Activated T-cell treated with anti-CD3 and anti-CD28 coated beads, Interleukin-2, amount 50 U/mL, for 24 hours (primary cell): ENCODE results near the gene FBXL2.

ENCODE experiments used
- DNase-seq: peaks from one replicate; pipeline ENCODE4 v3.0.0-alpha.2; 2020
- H3K27ac Mint-ChIP-seq: 2 replicates; pipeline ENCODE4 v1.8.0; 2020; ENCODE audit warnings: mild to moderate bottlenecking, mixed read lengths
- H3K27me3 Mint-ChIP-seq: 2 replicates; pipeline ENCODE4 v1.8.0; 2020; ENCODE audit warnings: mixed read lengths
- H3K36me3 Mint-ChIP-seq: 2 replicates; pipeline ENCODE4 v1.8.0; 2020; ENCODE audit warnings: low read depth, mixed read lengths
- H3K4me1 Mint-ChIP-seq: 2 replicates; pipeline ENCODE4 v1.8.0; 2020; ENCODE audit warnings: low read depth, mixed read lengths
- H3K4me3 Mint-ChIP-seq: 2 replicates; pipeline ENCODE4 v1.8.0; 2020; ENCODE audit warnings: mild to moderate bottlenecking, moderate library complexity, mixed read lengths
- H3K9me3 Mint-ChIP-seq: 2 replicates; pipeline ENCODE4 v1.8.0; 2020; ENCODE audit warnings: mixed read lengths

FBXL2 gene, protein sequence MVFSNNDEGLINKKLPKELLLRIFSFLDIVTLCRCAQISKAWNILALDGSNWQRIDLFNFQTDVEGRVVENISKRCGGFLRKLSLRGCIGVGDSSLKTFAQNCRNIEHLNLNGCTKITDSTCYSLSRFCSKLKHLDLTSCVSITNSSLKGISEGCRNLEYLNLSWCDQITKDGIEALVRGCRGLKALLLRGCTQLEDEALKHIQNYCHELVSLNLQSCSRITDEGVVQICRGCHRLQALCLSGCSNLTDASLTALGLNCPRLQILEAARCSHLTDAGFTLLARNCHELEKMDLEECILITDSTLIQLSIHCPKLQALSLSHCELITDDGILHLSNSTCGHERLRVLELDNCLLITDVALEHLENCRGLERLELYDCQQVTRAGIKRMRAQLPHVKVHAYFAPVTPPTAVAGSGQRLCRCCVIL

DNA sequence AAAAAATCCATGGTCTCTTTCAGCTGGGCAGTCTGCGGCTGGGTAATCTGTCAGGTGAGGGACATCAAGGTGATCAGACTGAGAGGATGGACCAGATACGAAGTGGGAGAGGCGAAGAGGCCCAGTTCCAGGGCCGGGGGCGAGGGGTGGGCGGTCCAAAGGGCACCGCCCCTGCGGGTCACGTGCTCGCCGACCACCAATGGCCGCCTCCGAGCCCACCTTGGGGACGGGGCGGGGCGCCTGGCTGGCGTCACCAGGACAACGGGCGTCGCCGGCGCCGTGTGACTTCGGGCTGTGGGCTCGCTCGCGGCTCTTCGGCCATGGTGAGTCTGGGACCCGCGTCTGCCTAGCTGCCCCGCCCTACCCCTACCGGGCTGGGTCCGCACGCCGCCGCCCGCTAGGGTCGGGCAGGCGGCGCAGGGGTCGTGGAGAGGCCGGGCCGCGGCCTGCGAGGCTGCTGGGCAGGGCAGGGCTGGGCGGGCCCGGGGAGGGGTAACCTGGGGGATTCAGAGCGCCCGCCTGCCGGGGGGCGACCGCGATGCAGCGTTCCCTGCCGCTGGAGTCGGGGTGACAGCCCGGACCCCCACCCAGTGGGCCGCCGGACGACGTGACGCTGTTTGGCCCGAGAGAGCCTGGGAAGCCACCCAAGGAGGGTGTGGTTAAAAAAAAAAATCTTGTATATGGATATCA, at the start of gene FBXL2:
Gene FBXL2, plus strand, starts transcription at position 250 of the 690 bp plus-strand sequence. Its CDS starts 71 bp downstream, at position 321.
- no peak within 1 kb of the TSS for H3K27ac Mint-ChIP-seq
- no peaks in the 10 kb centered on the region for H3K36me3 Mint-ChIP-seq
- peak; percentile 43 for DNase-seq
- H3K4me3 Mint-ChIP-seq: peak within 1 kb of the TSS; percentile 59
- H3K4me1 Mint-ChIP-seq: peaks cover 6% of the 10 kb centered on the region
- peaks cover 56% of the 10 kb centered on the region for H3K27me3 Mint-ChIP-seq
- no peaks in the 10 kb centered on the region for H3K9me3 Mint-ChIP-seq

DNA sequence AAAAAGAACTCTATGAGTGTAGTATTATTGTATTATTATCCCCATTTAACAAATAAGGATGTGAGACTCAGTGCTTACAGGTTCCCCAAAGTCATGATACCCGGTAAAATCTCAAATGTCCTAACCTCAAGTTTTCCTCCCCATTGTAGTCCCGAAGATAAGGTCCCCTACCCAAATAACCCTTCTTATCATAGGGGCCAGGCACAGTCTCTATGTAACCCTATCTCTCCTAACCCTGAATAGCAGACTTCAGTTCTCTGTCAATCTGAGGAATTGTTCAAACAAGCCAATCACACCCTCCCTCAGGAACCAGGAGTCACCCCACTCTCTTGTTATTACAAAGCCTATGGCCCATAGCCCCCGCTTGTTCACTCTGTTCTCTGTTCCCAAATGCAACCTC, 48.2 kb upstream of the FBXL2 start:
- Mint-ChIP-seq H3K27ac (no peak overlapping the region), H3K4me1 (no peaks in the 10 kb centered on the region), H3K9me3 (no peaks in the 10 kb centered on the region), H3K27me3 (peaks cover 29% of the 10 kb centered on the region), H3K36me3 (no peaks in the 10 kb centered on the region), H3K4me3 (no peak overlapping the region)
- no peak for DNase-seq

DNA sequence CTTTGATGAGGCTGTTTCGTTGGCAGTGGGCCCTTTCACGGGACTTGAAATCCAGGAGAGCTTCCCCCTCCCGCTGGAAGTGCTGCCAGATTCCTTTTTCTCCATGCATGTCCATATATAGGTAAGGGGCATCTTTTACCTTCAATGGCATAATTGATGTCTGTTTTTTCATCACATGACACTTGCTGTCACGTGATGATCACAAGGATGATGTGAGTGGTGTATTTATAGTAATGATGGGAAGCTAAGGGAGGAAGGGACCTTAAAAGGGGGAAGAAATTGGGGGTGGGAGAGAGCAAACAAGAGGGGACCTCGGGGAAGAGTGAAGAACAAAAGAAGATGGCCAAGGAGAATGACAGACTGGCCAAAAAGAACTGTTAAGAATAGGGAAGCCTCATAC, 47.3 kb upstream of the FBXL2 start:
- no peak overlapping the region for H3K4me3 Mint-ChIP-seq
- no peaks in the 10 kb centered on the region for H3K36me3 Mint-ChIP-seq
- DNase-seq: no peak
- no peaks in the 10 kb centered on the region for H3K4me1 Mint-ChIP-seq
- peaks cover 29% of the 10 kb centered on the region for H3K27me3 Mint-ChIP-seq
- H3K9me3 Mint-ChIP-seq: no peaks in the 10 kb centered on the region
- H3K27ac Mint-ChIP-seq: no peak overlapping the region

DNA sequence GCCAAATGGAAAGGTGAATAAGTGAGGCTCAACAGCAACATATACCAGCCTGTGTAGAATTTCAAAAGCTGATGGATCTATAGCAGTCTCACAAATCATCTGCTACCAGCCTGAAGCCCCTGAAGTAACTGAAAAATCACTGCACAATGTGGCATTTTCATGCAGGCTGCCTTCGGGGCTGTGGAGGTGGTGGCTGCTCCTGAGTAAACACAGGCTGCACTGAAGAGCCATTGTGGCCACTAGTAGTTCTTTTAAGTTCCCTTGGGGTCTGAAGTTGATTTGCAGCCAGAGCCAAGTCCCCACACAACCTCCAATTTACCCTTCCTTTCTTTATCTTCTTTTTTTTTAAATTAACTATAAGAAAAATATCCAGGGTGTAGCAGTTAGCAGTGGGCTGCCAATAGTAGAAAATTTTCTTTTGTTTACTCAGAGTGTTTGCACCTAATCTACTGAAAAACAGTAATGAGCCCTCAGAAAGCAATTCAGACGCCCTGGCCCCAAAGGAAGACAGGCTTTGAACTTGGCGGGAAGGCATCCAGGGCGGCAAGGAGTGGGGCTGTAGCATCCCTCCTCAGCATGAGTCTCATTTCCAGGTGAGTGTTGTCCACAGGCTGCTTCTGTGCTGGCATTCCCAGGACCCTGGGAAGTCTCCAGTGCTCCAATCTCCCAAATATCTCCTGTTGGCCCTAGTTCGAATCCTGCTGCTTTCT, 45.3 kb upstream of the FBXL2 start:
- Mint-ChIP-seq H3K36me3 (no peaks in the 10 kb centered on the region), H3K27me3 (peaks cover 40% of the 10 kb centered on the region), H3K9me3 (no peaks in the 10 kb centered on the region), H3K4me3 (no peak overlapping the region), H3K27ac (no peak overlapping the region), H3K4me1 (no peaks in the 10 kb centered on the region)
- no peak for DNase-seq

DNA sequence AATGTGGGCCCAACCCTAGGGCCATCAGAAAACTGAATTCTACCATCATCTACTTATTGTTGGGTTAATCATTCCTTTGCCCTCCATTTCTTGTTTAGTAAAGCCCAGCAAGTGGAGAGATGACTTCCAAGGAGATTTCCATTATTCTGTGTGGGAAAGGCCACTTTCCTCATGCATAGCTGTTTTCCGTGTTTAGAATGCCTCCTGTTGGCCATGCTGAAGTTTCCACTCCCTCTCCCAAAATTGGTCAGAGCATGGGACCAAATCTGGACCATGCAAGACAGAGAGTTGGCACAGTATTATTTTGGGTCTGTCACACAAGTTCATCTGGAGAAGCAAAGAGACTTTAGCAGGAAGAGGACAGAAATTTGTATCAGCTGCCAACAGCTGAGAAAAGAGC, 43.4 kb upstream of the FBXL2 start:
- H3K9me3 Mint-ChIP-seq: peaks cover 1% of the 10 kb centered on the region
- DNase-seq: no peak
- no peak overlapping the region for H3K27ac Mint-ChIP-seq
- no peaks in the 10 kb centered on the region for H3K36me3 Mint-ChIP-seq
- no peaks in the 10 kb centered on the region for H3K4me1 Mint-ChIP-seq
- H3K27me3 Mint-ChIP-seq: peaks cover 38% of the 10 kb centered on the region
- H3K4me3 Mint-ChIP-seq: no peak overlapping the region

DNA sequence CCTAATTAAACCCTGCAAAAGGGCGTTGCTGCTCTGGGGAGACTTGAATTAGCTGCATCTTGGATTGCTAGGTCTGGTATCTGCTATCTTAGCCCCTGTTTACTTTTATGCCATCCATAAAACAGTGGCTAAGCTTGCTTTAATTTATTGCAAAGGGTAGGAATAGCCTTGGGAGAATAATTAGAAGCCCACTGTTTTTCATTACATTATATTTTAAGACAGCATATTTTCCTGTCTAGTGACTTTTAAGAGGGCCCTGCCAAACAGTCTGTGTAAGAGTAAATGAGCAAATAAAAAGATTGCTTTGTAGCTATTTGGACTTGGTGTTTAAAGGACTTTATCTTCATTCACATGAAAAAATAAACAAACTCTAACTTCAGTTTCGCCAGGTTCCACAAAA, 41.2 kb upstream of the FBXL2 start:
- Mint-ChIP-seq H3K27ac (no peak overlapping the region), H3K27me3 (peaks cover 32% of the 10 kb centered on the region), H3K4me3 (no peak overlapping the region), H3K4me1 (no peaks in the 10 kb centered on the region), H3K9me3 (peaks cover 2% of the 10 kb centered on the region), H3K36me3 (no peaks in the 10 kb centered on the region)
- no peak for DNase-seq

DNA sequence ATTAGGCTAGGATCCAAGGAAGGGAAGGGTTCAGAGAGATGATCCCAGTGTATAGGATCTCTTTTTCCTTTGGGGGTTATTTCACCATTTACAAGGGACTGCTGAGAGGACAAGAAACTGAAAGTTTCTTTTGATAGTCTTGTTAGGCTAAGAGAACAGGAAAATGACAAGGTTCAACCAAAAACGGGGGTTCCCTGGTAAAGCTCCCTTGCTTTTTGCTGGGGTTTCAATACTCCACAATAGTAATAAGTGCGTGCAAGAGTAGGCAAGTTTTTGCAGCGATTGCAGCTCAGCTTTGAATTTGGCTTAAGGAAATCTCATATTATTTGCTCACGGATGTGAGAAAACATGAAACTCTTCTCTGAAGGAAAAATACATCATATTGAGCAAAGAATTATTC, 39.8 kb upstream of the FBXL2 start:
- no peak for DNase-seq
- Mint-ChIP-seq H3K9me3 (peaks cover 2% of the 10 kb centered on the region), H3K36me3 (no peaks in the 10 kb centered on the region), H3K4me1 (no peaks in the 10 kb centered on the region), H3K27ac (no peak overlapping the region), H3K4me3 (no peak overlapping the region), H3K27me3 (peaks cover 31% of the 10 kb centered on the region)

DNA sequence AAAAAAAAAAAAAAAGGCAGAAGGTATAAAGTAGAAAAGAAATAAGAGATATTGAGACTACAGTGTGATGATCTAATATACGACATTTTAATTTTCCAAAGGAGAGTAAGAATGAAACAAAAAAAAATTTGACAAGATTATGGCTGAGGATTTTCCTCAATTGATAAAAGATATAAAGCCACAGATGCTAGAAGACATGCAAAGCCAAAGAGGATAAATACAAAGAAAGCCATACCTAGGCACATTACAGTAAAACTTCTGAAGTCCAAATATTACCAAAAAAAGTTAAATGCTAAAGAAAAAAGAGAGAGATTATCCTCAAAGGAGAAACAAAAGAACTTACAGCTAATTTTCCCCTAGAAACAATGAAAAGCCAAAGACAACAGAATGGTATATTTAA, 38.3 kb upstream of the FBXL2 start:
- no peak overlapping the region for H3K27ac Mint-ChIP-seq
- H3K9me3 Mint-ChIP-seq: peaks cover 2% of the 10 kb centered on the region
- H3K36me3 Mint-ChIP-seq: no peaks in the 10 kb centered on the region
- H3K4me1 Mint-ChIP-seq: no peaks in the 10 kb centered on the region
- peaks cover 28% of the 10 kb centered on the region for H3K27me3 Mint-ChIP-seq
- no peak for DNase-seq
- no peak overlapping the region for H3K4me3 Mint-ChIP-seq

DNA sequence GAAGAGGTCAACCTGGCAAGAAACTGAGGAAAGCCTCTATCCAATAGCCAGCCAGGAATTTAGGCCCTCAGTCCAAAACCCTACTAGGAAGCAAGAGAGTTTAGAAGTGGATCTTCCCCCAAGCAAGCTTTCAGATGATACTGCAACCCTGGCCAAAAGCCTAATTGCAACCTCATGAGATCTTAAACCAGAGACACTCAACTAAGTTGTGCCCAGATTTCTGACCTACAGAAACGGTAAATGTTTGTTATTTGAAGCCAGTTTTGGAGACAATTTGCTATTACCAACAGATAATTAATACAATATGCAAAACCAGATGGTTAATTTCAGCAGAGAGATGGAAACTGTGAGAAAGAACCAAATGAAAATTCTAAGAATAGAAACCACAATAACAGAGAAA, 37.0 kb upstream of the FBXL2 start:
- H3K4me1 Mint-ChIP-seq: no peaks in the 10 kb centered on the region
- no peak overlapping the region for H3K4me3 Mint-ChIP-seq
- DNase-seq: no peak
- H3K27ac Mint-ChIP-seq: no peak overlapping the region
- peaks cover 25% of the 10 kb centered on the region for H3K27me3 Mint-ChIP-seq
- H3K9me3 Mint-ChIP-seq: peaks cover 2% of the 10 kb centered on the region
- no peaks in the 10 kb centered on the region for H3K36me3 Mint-ChIP-seq

DNA sequence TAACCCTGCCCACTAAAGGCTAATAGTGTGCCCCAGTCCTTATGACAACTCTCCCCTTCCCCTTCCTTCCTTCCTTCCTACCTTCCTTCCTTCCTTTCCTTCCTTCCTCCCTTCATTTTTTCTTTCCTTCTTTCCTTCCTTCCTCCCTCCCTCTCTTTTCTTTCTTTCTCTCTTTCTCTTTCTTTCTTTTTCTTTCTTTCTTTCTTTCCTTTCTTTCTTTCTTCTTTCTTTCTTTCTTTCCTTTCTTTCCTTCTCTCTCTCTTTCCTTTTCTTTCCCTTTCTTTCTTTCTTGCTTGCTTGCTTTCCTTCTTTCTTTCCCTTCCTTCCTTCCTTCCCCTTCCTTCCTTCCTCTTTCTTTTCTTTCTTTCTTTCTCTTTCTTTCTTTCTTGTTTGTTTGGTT, 30.5 kb upstream of the FBXL2 start:
- H3K4me1 Mint-ChIP-seq: no peaks in the 10 kb centered on the region
- H3K4me3 Mint-ChIP-seq: no peak overlapping the region
- H3K9me3 Mint-ChIP-seq: no peaks in the 10 kb centered on the region

DNA sequence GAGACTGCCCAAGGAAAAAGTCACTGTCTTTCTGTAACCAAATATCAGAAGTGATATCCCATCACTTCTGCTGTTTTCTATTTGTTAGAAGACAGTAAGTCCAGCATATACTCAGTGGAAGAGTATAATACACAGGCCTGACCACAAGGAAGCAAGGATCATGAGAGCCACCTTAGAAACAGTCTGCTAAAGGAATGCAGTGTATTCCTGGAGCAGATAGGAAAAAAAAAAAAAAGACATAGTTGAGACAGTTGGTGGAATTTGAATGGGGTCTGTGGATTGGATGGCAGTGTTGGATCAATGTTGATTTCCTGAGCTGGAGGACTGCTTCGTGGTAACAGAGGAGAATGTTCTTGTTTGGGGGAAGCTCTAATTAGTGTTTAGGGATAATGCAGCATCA, 26.5 kb upstream of the FBXL2 start:
- H3K4me3 Mint-ChIP-seq: no peak overlapping the region
- H3K9me3 Mint-ChIP-seq: no peaks in the 10 kb centered on the region
- DNase-seq: no peak
- H3K36me3 Mint-ChIP-seq: no peaks in the 10 kb centered on the region
- H3K4me1 Mint-ChIP-seq: no peaks in the 10 kb centered on the region
- peaks cover 12% of the 10 kb centered on the region for H3K27me3 Mint-ChIP-seq
- no peak overlapping the region for H3K27ac Mint-ChIP-seq

More for the DNA sequence above, 30.5 kb upstream of the FBXL2 start:
- no peak overlapping the region for H3K27ac Mint-ChIP-seq
- no peaks in the 10 kb centered on the region for H3K36me3 Mint-ChIP-seq
- DNase-seq: no peak
- peaks cover 12% of the 10 kb centered on the region for H3K27me3 Mint-ChIP-seq

DNA sequence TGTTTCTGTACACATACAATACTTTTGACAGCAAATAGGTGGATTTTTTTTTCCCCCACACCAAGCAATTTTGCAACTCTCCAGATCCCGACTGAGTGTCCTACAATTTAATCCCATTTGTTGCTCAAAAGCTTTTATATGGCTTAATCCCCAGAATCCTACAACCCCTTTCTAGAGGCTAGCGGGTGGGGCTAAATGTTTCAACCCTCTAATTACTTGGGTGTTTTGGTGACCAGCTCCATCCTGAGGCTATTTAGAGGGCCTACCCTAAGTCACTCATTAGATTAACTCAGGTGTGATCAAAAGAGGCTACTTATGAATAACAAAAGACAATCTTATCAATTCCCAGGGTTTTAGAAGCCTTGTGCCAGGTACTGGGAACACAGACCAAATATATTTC, 21.0 kb upstream of the FBXL2 start:
- no peak overlapping the region for H3K4me3 Mint-ChIP-seq

DNA sequence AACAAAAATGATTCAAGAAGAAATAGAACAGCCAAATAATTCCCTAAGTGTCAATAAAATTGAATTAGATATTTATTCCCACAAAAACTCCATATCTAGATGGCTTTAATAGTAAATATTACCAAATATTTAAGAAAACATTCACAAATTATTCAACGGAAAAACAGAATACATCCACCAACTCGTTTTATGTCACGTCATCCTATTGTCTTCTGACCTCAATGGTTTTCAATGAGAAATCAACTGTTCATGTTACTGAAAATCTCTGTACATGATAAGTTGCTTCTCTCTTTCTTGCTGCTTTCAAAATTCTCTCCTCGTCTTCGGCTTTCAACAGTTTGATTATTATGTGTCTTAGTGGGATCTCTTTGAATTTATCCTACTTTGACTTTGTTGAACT, 17.1 kb upstream of the FBXL2 start:
- Mint-ChIP-seq H3K27ac (no peak overlapping the region), H3K27me3 (no peaks in the 10 kb centered on the region), H3K9me3 (no peaks in the 10 kb centered on the region), H3K4me1 (no peaks in the 10 kb centered on the region), H3K4me3 (no peak overlapping the region), H3K36me3 (no peaks in the 10 kb centered on the region)
- DNase-seq: no peak

More for the DNA sequence above, 21.0 kb upstream of the FBXL2 start:
- Mint-ChIP-seq H3K4me1 (no peaks in the 10 kb centered on the region), H3K9me3 (no peaks in the 10 kb centered on the region), H3K27ac (no peak overlapping the region), H3K27me3 (peaks cover 5% of the 10 kb centered on the region), H3K36me3 (no peaks in the 10 kb centered on the region)
- DNase-seq: no peak

DNA sequence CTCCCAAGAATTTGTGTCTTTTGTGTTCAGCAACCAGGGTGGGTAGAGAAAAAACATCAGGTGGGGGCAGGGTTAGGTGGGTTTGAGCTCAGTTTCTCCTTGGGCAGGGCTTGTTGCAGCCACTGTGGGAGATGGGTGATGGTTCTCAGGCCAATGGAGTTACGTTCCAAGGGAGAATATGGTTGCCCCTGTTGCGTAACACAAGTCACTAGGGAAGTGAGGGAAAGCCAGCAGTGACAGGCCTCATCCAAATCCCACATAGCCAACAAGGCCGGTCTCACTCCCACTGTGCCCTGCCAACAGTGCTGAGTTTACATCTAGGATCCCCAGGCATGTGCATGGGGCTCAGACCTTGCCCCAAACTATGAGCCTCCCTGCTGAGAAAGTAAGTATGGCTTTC, 7.9 kb upstream of the FBXL2 start:
- no peak for DNase-seq
- H3K4me1 Mint-ChIP-seq: no peaks in the 10 kb centered on the region
- peaks cover 8% of the 10 kb centered on the region for H3K9me3 Mint-ChIP-seq
- H3K27me3 Mint-ChIP-seq: peaks cover 20% of the 10 kb centered on the region
- no peak overlapping the region for H3K4me3 Mint-ChIP-seq
- H3K27ac Mint-ChIP-seq: no peak overlapping the region
- H3K36me3 Mint-ChIP-seq: no peaks in the 10 kb centered on the region

DNA sequence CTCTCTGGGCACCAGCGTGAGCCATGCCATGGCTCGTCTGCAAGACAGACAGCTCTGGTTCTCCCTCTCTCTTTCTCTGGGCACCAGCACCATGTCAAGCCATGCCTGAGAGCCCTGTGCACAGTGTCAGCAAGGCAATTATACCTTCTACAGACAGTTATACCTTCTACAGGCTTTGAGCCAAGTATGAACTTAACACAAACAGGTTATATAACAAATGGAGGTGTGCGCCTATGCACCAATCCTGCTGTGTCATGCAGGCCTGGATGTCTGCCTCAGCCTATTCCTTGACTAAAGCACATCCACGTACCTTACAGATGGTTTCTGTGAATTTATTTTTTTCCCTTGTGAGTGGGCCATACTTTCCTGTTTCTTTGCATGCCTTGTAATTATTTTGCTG, 5.9 kb upstream of the FBXL2 start:
- Mint-ChIP-seq H3K9me3 (peaks cover 3% of the 10 kb centered on the region), H3K4me1 (no peaks in the 10 kb centered on the region), H3K4me3 (no peak overlapping the region), H3K36me3 (no peaks in the 10 kb centered on the region), H3K27me3 (peaks cover 20% of the 10 kb centered on the region), H3K27ac (no peak overlapping the region)
- DNase-seq: no peak
